Stimulated activated CD8-positive, alpha-beta memory T cell treated with anti-CD3 and anti-CD28 coated beads, Interleukin-4, amount 100 ng/mL, for 24 hours (primary cell): ENCODE results near the gene SERPINC1.
"Not testable (repeated sequence)": the region's sequence is repeated elsewhere in the genome, so short reads cannot be mapped to it uniquely, and the experiment has no call there.

Experiments used
- DNase-seq: peaks from one replicate; pipeline ENCODE4 v3.0.0-alpha.2; 2020; ENCODE audit warnings: low read depth

Gene SERPINC1

DNA sequence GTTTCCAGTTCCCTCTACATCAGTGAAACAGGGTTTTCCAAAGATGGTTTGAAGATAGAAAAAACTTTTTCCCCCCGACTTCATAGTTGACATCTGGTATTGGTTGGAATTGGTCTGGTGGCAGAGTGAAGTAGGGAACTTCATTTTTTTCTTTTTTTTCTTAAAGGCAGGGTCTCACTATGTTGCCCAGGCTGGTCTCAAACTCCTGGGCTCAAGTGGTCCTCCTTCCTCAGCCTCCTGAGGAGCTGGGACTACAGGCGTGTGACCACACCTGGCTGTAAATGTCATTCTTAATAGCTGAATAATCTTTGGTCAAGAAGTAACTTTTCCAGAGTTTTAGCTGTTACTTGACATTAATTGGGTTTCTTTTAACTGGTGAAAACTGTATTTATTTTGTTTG lies 27.2 kb downstream of the SERPINC1 start:
- no peak for DNase-seq

DNA sequence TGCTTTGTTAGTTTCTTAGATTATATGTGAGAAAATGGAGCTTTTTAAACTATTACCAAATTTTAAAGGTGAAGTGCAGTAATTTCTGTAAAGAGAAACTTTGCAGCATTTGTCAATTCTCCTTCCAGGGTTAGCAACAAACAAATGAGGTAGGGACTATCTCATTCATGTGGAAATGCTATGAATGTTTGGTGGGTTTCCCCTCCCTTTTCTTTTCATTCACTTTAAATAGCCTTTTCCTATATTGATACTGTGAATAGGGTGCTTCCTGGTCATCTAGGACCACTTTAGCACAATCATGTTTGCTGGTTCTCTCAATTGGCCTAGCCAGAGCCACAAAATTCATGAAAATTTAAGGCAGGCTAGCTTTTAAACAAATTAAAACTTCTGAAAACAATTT lies 28.4 kb downstream of the SERPINC1 start:
- DNase-seq: no peak

DNA sequence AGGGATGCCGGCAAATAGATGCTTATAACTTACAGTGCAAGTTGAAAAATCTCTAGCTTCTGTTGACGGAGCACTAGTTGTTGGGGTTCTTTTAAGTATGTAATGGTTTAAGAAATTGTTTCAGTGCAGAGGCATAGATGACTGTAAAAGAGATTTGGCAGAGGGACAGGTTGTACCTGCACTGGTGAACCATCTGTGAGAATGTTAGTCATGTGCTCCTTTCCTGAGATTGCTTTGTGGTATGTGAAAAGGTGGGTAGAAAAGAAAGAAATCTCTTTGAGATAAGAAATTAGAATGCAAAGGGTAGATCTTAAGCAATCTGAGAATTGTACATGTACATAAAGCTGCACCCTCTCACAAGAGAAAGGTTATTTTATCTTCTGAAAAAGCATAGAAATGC lies 29.5 kb downstream of the SERPINC1 start:
- DNase-seq: no peak

DNA sequence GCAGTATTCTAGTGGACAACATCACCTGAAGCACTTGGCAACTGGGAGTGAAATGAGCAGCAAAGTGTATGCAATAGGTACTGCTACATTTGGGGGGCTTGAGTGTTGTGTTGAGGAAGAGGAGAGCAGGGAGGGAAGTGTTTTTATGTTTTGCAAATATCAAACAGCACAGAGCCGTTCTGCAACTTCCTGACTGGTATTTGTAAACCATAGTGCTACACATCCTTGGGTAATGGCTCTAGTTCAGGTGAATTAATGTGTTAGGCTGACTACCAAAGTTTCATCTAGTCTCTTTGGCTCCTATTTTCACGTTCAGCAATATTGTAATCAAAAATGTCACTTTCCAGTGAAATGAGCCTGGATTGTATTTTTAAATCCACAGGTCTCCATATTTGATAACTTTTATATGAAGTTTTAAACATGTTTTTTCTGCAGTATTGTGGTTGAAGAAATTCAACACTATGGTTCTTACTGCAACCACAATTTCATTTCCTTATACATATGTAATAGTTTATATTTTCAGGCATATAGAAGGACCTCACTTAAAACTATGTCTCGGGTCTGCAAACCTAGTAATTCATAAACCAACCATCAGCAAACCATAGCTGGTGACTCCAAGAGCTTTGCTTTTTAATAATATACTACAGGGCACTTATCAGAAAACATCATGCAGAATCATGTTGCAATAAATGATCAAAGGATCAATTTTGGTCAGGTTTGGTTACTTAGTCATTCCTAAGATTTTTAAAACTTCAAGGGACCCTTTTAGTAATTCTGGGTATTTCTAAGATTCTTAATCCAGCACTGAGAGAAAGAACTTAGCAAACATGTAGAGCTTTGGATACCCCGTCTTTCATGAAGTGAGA lies 30.1 kb downstream of the SERPINC1 start:
- DNase-seq: no peak

DNA sequence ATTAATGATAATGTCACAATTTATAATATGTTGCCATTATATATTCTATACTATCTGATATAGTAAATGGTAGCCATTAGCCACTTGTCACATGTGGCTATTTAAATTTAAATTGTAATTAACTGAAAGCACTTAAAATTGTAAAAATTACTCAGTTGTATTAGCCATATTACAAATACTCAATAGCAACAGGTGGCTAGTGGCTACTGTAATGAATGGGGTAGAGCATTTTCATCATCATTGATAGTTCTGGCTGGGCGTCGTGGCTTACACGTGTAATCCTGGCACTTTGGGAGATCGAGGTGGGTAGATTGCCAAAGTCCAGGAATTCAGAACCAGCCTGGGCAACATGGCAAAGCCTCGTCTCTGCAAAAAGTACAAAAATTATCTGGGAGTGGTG lies 32.4 kb downstream of the SERPINC1 start:
- no peak for DNase-seq

DNA sequence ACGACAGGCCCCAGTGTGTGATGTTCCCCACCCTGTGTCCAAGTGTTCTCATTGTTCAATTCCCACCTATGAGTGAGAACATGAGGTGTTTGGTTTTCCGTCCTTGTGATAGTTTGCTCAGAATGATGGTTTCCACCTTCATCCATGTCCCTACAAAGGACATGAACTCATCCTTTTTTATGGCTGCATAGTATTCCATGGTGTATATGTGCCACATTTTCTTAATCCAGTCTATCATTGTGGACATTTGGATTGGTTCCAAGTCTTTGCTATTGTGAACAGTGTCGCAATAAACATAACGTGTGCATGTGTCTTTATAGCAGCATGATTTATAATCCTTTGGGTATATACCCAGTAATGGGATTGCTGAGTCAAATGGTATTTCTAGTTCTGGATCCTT lies 36.0 kb downstream of the SERPINC1 start:
- not testable (repeated sequence) for DNase-seq

DNA sequence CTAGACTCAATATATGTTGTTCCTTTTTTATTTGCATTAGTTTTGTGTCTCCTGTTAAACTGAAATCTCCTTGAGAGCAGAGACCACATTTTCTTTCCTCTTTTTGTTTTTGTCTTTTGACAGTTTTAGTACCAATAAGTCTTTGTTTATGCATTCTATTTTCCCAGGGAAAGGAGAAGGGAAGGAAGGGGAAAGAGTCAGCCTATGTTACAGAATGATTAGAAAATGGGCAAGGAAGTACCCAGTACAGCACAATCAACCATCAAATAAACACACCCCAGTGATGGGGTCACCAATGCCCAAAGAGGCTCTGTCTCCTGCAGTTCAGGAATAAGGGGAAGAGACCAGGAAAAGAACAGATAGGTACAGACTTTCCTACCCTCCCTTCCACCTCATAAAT lies 38.9 kb downstream of the SERPINC1 start:
- no peak for DNase-seq

DNA sequence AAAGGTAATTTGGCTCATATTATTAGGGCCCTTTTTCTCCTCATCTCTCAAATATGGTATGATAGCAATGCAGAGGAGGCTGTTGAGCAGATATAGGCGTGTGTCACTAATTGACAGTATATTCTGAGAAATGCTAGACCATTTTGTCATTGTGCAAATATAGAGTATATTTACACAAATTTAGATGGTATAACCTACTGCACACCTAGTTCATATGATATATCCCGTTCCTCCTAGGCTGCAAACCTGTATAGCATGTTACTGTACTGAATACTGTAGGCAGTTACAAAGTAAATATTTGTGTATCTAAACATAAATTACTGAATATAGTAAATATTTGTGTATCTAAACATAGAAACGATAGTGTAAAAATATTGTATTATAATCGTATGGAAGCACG lies 40.4 kb downstream of the SERPINC1 start:
- DNase-seq: no peak

DNA sequence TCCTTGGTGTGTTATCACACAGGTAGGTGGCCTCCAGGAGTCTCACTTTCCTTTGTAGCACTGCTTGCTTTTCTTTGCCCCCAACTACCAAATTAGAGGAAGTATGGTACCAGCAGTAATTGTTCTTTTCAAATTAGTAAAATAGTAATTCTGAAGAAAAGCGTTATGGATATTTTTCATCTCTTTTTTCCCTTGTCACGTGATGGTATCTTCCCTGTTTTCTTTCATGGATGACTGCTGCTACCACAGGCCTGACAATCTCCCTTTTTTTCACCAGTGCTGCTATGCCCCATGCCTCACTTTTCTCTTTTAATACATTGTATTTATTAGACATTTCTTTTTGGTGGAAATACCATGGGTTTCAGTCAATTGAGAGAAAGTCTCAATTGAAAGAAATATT lies 45.6 kb downstream of the SERPINC1 start:
- no peak for DNase-seq

DNA sequence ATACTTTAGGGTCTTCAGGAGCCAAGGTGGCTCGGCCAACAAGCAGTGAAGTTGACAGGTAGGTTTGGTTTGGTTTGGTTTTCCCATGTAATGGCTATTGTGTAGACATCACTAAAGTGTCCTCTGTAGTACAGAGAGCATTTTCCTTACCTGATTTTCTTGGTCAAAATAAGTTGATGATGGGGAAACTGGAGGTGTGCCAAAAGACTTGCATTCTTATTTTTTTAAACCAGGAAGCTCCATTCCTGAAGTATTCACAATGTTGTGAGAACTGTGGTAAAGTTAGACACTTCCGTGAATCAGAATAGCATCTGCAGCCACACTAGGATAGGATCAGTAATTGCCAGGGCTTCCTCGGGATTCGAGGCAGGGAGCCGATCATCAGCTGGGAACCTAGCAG lies 46.0 kb downstream of the SERPINC1 start:
- no peak for DNase-seq

DNA sequence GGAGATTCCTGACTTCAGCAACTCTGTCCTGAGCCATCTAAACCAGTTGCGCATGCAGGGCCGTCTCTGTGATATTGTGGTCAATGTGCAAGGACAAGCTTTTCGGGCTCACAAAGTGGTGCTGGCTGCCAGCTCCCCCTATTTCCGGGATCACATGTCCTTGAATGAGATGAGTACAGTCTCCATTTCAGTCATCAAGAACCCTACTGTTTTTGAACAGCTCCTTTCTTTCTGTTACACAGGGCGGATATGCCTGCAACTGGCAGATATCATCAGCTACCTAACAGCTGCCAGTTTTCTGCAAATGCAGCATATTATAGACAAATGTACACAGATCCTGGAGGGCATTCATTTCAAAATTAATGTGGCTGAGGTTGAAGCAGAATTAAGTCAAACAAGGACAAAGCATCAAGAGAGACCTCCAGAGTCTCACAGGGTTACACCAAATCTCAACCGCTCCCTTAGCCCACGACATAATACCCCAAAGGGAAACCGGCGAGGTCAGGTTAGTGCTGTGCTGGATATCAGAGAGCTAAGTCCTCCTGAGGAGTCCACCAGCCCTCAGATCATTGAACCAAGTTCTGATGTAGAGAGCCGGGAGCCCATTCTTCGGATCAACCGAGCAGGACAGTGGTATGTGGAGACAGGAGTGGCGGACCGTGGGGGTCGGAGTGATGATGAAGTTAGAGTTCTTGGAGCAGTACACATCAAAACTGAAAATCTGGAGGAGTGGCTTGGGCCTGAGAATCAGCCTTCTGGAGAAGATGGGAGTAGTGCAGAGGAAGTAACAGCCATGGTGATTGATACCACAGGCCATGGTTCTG lies 46.7 kb downstream of the SERPINC1 start:
- DNase-seq: no peak

DNA sequence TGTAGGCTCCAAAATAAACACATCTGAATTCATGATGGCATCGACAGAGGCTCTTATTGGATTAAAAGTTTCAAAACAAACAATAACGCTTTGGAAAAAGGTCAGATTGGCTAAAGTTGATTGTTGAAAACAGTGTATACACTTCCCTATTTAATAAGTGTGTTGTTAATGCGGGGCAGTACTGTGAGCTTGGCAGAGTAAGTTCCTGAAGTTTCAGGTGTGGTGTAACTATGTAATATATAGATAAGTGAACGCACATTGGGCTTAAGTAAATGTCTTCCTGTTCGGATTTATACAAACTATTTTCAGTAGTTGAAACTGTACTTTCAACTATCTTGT lies 48.1 kb downstream of the SERPINC1 start:
- DNase-seq: no peak

DNA sequence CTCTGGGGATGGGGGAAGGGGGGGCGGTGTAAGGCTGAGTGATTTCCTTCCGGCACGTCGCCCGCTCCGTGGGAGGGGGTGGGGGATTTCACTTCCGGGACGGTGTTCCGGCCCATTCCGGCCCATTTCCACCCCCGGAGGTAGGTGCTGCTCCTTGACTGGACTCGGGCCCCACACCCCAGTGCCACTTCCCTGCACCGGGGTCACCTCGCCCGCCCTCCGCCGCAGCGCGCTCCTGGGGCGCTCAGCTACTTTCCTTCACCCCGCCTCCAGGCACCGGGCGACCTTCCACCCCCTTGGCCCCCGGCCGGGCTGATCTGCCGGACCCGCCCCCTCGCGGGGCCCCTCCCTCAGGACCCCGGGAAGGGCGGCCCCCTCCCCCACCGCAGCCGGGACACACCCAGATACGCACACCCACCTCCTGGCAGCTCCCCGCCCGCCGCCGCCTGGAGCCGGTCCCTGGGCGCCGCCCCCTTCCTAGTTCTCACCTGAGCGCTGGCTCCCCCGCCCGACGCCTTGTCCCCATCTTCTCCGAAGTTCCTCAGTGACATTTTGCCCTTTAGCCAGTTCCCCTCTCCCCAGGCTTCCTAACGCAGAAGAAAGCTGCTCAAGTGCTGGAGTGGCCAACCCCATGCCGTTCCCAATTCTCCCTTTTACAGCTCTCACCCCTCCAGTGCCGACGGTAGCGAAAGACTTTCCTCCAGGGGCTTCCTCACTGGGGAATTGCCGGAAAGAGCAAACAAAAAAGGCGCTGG lies 48.7 kb downstream of the SERPINC1 start, which contains the start of gene ZBTB37:
ZBTB37 (plus strand) TSS at position 115 of the 755 bp plus-strand sequence. CDS start 1,846 bp downstream, outside the sequence.
- peak; percentile 89 for DNase-seq

DNA sequence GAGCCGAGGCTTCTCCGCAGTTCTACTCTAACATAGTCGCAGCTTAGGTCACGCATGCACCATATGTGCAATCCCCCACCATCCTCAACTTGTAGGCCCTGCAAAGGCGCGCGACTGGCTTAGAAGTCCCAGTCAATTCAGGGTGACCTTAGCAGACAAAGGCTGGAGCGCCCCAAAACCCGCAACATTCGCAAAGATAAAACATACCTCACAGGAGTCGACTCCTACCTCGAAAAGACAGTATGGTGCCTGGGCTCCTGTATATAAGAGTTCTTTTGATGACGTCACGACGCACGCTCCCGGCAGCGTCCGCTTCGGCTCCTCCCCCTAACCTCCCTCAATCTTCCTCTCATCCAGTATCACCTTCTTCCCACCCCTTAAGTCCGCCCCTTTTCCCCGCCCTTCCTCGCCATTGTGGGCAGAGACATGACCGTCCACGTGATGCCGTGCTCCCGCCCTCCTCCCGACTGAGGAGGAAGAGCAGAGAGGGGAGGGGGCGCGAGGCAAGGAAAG lies 49.3 kb downstream of the SERPINC1 start, which contains the start of gene GAS5:
GAS5 (minus strand) TSS at position 237 of the 513 bp plus-strand sequence.
- peak; percentile 98 for DNase-seq

DNA sequence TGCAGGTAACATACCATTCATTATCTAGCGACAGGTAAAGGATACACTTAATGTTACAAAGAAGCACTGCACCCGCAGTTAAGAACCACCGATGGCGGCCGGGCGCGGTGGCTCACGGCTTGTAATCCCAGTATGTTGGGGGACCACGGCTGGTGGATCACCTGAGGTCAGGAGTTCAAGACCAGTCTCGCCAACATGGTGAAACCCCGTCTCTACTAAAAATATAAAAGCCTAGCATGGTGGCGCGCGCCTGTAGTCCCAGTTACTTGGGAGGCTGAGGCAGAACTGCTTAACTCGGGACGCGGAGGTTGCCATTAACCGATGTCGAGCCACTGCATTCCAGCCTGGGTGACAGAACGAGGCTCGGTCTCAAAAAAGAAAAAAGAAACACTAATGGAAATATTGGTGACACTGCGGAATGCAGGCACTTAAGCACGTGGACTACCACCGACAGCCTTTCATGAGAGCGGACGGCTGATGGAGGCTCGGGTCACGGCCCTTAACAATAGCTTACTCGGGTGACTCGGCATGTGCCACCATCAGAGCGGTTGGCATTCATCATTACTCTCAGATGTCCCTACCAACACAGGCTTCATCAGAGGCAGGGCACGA lies 49.9 kb downstream of the SERPINC1 start:
- no peak for DNase-seq

DNA sequence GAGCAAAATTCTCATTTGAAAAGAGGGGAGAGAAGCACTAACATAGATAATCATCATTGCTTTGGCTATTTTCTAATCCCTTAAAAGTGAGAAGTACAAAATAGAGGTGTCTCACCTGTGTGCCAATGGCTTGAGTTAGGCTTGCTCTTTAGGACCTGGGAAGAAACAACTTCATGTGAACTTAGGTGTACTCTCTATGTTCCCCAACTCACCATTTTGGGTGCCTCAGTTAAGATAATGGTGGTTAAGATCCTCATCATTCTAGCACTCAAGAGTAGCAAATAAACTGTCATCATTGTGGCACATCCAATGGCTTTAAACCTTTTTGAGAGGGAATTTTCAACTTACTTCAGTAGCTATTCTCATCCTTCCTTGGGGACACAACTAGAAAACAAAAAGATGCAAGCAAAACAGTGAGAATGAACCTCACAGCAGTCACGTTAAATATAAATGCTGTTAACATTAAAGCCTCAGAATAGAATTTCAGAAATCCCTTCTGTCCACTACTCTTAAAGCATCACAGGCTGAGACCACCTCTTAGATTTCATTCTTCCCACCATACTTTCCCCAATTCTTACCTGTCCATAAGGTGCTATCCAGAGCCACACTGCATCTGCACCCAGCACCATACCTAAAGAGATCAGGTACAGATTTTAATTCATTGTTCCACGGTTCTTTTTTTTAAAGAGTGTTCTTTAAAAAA lies 50.6 kb downstream of the SERPINC1 start:
- no peak for DNase-seq

DNA sequence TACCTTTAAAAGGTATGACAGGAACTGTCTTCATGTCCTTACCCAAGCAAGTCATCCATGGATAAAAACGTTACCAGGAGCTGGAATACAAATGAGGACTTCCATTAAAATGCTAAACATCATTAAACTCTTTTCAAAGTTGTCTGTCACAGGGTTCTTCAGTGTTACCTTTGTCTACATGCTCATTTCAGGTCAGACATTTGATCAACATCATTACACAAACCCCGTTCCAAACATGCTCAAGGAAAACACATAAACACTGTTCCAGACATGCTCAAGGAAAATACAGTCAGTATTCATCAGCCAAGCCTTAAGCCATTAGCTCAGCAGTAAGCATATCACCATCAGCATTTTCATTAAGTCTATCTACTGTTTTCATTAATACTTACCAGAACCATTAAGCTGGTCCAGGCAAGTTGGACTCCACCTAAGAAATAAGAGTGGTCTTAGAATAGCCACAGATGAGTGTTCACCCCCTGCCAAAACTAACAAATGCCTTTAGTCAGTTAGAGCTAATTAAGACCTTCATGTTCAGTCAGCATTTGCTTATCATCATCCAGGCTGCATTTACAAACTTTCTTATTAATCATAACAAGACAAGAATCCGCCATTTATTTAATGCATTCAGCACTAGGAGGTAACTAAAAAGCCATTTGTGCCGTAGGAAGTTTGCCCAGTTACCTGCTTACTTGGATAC lies 51.5 kb downstream of the SERPINC1 start:
- no peak for DNase-seq

DNA sequence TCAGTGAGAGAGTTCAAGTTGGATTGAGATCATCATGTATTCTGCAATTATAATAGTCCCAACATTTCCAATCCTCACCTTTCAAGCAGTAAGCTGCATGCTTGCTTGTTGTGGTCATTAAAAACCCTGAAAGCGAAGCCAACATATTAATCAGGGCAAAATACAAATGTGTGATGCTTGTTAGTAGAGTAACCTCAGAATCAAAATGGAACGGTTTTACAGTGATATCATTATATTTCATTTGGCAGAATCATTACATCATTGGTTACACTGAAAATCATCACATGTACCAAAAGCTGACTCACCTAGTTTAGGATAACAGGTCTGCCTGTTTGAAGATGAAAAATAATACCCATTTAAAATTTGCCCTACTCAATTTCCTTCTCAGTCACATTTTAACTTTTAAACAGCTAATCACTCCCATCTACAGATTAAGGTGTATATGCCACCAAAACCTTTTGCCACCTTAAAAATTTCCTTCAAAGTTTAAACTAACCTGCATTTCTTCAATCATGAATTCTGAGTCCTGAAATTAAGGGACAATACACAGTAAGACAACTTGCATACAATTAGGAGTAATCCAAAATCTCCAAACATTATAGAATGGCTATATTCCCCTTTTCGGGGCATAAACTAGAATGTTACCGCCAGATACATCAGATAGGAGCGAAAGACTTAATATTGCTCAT lies 52.8 kb downstream of the SERPINC1 start:
- no peak for DNase-seq

DNA sequence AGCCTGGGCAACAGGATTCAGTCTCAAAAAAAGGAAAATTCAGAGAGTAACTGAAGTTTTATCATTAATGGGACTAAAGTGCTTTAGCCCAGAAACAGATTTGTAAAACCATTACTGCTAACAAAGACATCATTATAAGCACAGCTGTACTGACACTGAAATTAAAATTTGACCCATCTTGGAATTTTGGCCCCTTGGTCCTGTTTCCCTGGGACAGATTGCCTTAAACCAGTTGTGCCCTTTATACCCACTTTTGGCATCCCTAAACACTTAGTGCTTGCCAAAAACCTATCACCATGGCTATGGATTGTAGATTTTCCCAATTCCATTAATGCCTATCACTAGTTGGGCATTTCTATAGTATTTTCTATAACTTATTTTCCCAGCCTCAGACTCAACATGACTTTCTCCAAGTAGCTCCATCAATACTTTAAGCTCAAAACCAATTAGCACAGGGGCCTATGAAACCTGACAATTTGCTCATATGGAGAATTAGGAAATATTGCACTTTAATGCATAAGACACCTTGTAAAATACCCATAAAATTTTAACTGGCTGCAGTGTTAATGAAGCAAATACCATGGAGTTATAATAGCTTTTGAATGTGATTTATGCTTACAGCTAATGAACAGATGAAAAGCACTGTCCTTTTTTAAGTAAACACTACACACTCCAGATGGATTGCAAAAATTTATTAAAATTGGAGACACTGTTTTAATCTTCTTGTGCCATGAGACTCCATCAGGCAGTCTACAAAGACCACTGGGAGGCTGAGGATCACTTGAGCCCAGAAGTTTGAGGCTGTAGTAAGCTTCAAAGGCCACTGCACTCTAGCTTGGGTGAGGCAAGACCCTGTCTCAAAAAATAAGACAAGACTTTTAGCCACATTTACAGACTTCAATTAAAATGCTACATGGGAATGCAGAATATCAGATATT lies 53.6 kb downstream of the SERPINC1 start:
- DNase-seq: no peak
